ENCODE results near the gene TGFBR2. TPM values are rescaled to one million over a fixed set of nuclear protein-coding genes. Genes with fewer than 3 reads are reported as not detected.

TGFBR2 gene
- total RNA-seq, 1 donor from 2014 or later = 53.4 TPM

- TF ChIP-seq CTCF (conservative IDR thresholded peaks at IDR 0.05; ENCODE audit: low read depth, low read length) = no peak
- no peak for DNase-seq (ENCODE audit: low read depth)
Measured at GRCh38 chr3:30656624-30657141, 50.3 kb downstream of the TGFBR2 start.

GRCh38 chr3:30657914-30658313, 51.5 kb downstream of the TGFBR2 start:
- no peak for DNase-seq (ENCODE audit: low read depth)
- no peak overlapping the region for H3K4me3 ChIP-seq (ENCODE audit: low read depth, low read length)
- TF ChIP-seq CTCF (conservative IDR thresholded peaks at IDR 0.05; ENCODE audit: low read depth, low read length) = no peak

More at GRCh38 chr3:30656624-30657141, 50.3 kb downstream of the TGFBR2 start:
- no peak overlapping the region for H3K4me3 ChIP-seq (ENCODE audit: low read depth, low read length)

GRCh38 chr3:30658328-30659052, 52.1 kb downstream of the TGFBR2 start:
- H3K4me3 ChIP-seq (ENCODE audit: low read depth, low read length) = no peak overlapping the region
- no peak for TF ChIP-seq CTCF (conservative IDR thresholded peaks at IDR 0.05; ENCODE audit: low read depth, low read length)
- DNase-seq (ENCODE audit: low read depth) = no peak

- H3K4me3 ChIP-seq (ENCODE audit: low read depth, low read length) = no peak overlapping the region
- peak; percentile 74 for DNase-seq (ENCODE audit: low read depth)
- no peak for TF ChIP-seq CTCF (conservative IDR thresholded peaks at IDR 0.05; ENCODE audit: low read depth, low read length)
Measured at GRCh38 chr3:30659270-30660130, 53.1 kb downstream of the TGFBR2 start.

GRCh38 chr3:30660136-30660535, 53.7 kb downstream of the TGFBR2 start:
- no peak for DNase-seq (ENCODE audit: low read depth)

GRCh38 chr3:30660656-30661055, 54.3 kb downstream of the TGFBR2 start:
- no peak overlapping the region for H3K4me3 ChIP-seq (ENCODE audit: low read depth, low read length)
- no peak for DNase-seq (ENCODE audit: low read depth)
- TF ChIP-seq CTCF (conservative IDR thresholded peaks at IDR 0.05; ENCODE audit: low read depth, low read length) = no peak

More at GRCh38 chr3:30660136-30660535, 53.7 kb downstream of the TGFBR2 start:
- H3K4me3 ChIP-seq (ENCODE audit: low read depth, low read length) = no peak overlapping the region
- TF ChIP-seq CTCF (conservative IDR thresholded peaks at IDR 0.05; ENCODE audit: low read depth, low read length) = peak; percentile 24
